A549 (cell line): ENCODE data around the gene CLMN.
"Not testable (repeated sequence)": the region's sequence is repeated elsewhere in the genome, so short reads cannot be mapped to it uniquely, and the experiment has no call there.

Source experiments
- CEBPB ChIP-seq, 2 experiments: fragments of >200 bp in 1 of 2; sonication (Bioruptor Twin) in 1 of 2; formaldehyde crosslinking in 1 of 2; IDR thresholded peaks; 2 replicates each; pipeline ENCODE4 v1.6.1; 2012 to 2016
- CTCF ChIP-seq: fragments of >200 bp; sonication (Bioruptor Twin); formaldehyde crosslinking; IDR thresholded peaks from 3 replicates; pipeline ENCODE4 v1.5.1; 2016
- FOSB ChIP-seq: fragments of 250-450 bp; sonication (Bioruptor Pico); IDR thresholded peaks from 2 replicates; pipeline ENCODE4 v1.5.0; 2020; ENCODE audit warnings: mild to moderate bottlenecking, moderate library complexity
- HOXA7 ChIP-seq: fragments of 250-450 bp; sonication (Bioruptor Pico); IDR thresholded peaks from 2 replicates; pipeline ENCODE4 v1.5.0; 2020; ENCODE audit warnings: mild to moderate bottlenecking, moderate library complexity
- JUN ChIP-seq, 2 experiments: fragments of >200 bp; sonication (Bioruptor Twin); formaldehyde crosslinking; IDR thresholded peaks; 2 replicates in 1 of 2; 3 replicates in 1 of 2; pipeline ENCODE4 v1.6.1; 2016 to 2017
- JUNB ChIP-seq: fragments of >200 bp; sonication (Bioruptor Twin); formaldehyde crosslinking; IDR thresholded peaks from 2 replicates; pipeline ENCODE4 v1.6.1; 2016
- MAZ ChIP-seq: fragments of 150-350 bp; IDR thresholded peaks from 2 replicates; pipeline ENCODE4 v1.6.1; 2014; ENCODE audit warnings: antibody characterized with exemption, low read depth, low read length, borderline replicate concordance
- PBX3 ChIP-seq: IDR thresholded peaks from 2 replicates; pipeline ENCODE4 v1.6.1; 2012
- POLR2AphosphoS2 ChIP-seq: conservative IDR thresholded peaks from 2 replicates; pipeline ENCODE4 v1.6.1; 2012; ENCODE audit warnings: low read length, improper control_type of control experiment, inconsistent platforms
- RCOR1 ChIP-seq: fragments of 150-350 bp; IDR thresholded peaks from 2 replicates; pipeline ENCODE4 v1.6.1; 2014; ENCODE audit warnings: antibody characterized with exemption, low read length, low read depth
- REST ChIP-seq: fragments of 200-600 bp; sonication (generic); IDR thresholded peaks from 2 replicates; pipeline ENCODE4 v1.6.1; 2016; ENCODE audit warnings: antibody characterized with exemption, mild to moderate bottlenecking, moderate library complexity
- SMC3 ChIP-seq: fragments of >200 bp; sonication (Bioruptor Twin); formaldehyde crosslinking; IDR thresholded peaks from 3 replicates; pipeline ENCODE4 v1.6.1; 2018; ENCODE audit warnings: inconsistent platforms

GRCh38 chr14:95138455-95138854 lies 181.3 kb downstream of the CLMN start:
- TF ChIP-seq PBX3; JUN (IDR thresholded peaks at IDR 0.05); SMC3; RCOR1; MAZ; JUNB; CTCF; HOXA7 (CRISPR knock-in tag); FOSB (CRISPR knock-in tag); POLR2AphosphoS2; REST; CEBPB (IDR thresholded peaks at IDR 0.05): not testable (repeated sequence)
